ENCODE measurements around the gene CEP112.

The CEP112 gene

DNA sequence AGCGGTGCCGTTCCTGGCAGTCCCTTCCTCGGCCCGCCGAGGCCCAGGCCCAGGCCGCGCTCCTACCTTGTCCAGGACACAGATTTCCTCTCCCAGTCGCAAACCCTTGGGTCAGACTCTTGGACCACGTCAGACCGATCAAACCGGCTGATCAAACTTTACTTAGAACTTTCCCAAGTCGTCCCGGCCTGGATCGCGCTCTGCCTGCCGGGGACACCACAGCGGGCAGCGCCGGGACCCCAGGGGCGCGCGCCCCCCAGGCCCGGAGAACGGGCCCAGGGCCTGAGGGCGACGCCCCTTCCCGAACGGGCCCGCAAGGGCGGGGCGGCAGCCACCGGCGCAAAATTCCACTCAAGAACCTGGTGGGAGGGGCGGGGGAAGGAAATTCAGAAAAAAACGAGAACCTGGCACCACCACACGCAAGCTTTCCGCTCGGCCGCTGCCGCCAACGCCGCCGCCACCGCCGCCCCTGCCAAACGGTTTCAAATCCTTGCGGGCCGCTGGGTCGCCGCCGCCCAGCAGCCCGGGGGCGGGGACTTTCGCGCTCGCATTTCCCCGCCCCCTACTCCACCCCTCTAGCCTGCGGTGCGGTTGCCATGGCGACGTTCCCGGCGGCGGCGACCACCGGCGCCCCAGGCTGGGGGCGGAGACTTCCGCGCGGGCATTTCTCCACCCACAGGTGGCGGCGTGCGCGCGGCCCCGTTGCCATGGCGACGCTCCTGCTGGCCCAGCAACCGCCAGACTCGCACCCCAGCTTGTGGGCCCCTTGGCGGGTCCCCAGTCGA, at the start of gene CEP112:
CEP112 (minus strand) TSS at position 541 of the 785 bp plus-strand sequence.
- in situ Hi-C loops (cut with HindIII; ENCODE audit: low sequenced_read_pairs): no loop called here
- peak; percentile 72 for DNase-seq (ENCODE audit: low read depth, low spot score)
- TF ChIP-seq CTCF (IDR thresholded peaks at IDR 0.05; ENCODE audit: low read depth, low read length): no peak
- H3K4me3 ChIP-seq (ENCODE audit: low read depth, low read length): peak within 1 kb of the TSS; percentile 55

DNA sequence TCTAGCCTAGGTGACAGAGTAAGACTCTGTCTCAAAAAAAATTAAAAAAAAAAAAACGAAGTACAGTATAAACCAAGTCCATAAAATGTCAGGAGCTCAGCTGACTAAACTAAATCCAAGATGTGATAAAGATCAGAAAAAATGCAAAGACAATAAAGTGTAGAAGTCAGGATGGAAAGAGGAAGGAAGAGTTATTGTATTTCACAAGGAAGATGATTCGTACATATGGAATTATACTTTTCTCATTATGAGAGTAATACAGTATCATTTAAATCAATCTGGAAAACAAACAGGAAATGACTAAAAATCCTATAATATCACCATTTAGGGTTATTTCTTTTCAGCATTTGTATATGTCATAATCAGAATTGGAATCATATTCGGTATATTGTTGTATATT, 48.7 kb upstream of the CEP112 start:
- no peak overlapping the region for H3K4me3 ChIP-seq (ENCODE audit: low read depth, low read length)
- in situ Hi-C loops (cut with HindIII; ENCODE audit: low sequenced_read_pairs): no loop called here
- peak; percentile 22 for DNase-seq (ENCODE audit: low read depth, low spot score)
- TF ChIP-seq CTCF (IDR thresholded peaks at IDR 0.05; ENCODE audit: low read depth, low read length): no peak

GRCh38 chr17:66240013-66240412, 48.1 kb upstream of the CEP112 start:
- no peak overlapping the region for H3K4me3 ChIP-seq (ENCODE audit: low read depth, low read length)
- in situ Hi-C loops (cut with HindIII; ENCODE audit: low sequenced_read_pairs): no loop called here
- no peak for DNase-seq (ENCODE audit: low read depth, low spot score)
- no peak for TF ChIP-seq CTCF (IDR thresholded peaks at IDR 0.05; ENCODE audit: low read depth, low read length)

DNA sequence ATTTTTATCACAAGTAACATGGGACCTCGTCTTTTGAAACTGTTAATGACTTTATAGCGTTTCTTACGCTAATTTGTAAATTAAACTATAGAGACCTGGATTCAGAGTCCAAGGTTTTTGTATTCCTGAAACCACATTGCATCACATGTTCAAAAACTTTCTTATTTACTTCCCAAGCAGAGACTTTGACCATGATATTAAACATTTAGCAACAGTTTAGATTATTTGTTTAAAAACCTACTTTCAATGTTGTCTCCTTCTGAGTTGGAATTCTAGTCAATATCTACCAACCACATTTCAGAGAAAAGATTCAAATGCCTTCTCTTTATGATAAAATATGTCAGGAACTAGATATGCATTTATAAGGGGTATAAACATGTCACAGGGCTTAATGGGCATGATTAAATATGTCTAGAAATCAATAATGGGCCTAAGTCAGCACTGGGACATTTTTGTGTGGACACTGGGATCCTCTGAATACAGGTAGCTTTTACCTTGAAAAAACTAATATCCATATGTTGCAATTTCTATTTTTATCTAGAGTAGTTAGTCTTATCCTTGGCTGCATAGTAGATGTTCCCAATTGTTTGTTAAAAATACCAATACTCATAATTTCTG, 43.6 kb upstream of the CEP112 start:
- no peak overlapping the region for H3K4me3 ChIP-seq (ENCODE audit: low read depth, low read length)
- in situ Hi-C loops (cut with HindIII; ENCODE audit: low sequenced_read_pairs): no loop called here
- no peak for DNase-seq (ENCODE audit: low read depth, low spot score)
- TF ChIP-seq CTCF (IDR thresholded peaks at IDR 0.05; ENCODE audit: low read depth, low read length): no peak

DNA sequence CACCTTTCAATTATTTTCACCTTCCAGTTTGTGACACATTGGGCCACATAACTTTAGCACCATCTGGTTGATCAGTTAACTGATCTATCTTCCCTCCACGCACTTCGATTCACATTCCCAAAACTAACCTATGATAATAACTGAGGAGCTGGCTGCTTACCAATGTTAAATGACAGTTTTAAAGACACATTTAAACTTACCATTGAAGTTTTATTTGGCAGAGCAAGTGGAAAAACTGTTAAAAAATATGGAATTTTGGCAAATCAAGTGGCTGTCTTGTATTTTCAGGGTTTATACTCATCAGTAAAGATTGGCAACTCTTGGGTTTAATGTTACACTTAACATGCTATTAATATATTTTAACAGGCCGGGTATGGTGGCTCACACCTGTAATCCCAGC, 42.7 kb upstream of the CEP112 start:
- no peak for DNase-seq (ENCODE audit: low read depth, low spot score)
- H3K4me3 ChIP-seq (ENCODE audit: low read depth, low read length): no peak overlapping the region
- in situ Hi-C loops (cut with HindIII; ENCODE audit: low sequenced_read_pairs): no loop called here
- no peak for TF ChIP-seq CTCF (IDR thresholded peaks at IDR 0.05; ENCODE audit: low read depth, low read length)

DNA sequence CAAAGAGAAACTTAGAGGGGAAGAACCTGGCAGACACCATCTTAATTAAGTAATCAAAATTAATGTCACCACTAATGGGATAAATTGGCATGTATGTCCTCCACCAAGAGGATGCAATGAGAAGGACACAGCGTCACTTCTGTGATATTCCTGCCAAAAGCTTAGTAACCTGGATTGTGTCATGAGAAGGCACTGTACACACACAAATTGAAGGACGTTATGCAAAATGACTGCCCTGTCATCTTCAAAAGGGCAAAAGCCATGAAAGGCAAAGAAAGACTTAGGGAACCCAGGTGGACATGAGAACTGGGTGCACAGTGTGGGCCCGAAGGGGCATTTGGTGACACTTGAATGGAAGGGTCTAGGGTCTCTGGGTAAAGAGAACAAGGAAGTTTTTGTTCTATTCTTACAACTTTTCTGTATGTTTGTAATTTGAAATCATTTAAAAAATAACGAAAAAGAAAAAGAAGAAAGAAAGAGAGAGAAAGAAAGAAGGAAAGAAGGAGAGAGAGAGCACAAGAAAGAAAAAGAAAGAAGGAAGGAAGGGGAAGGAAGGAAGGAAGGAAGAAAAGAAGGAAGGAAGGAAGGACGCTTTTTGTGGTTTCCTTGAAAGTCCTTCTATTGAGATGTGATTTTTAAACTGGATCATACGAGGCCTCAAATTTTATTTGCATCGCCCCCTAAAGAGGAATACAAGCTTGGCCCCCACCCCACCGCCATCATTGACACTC, 41.3 kb upstream of the CEP112 start:
- no peak for TF ChIP-seq CTCF (IDR thresholded peaks at IDR 0.05; ENCODE audit: low read depth, low read length)
- in situ Hi-C loops (cut with HindIII; ENCODE audit: low sequenced_read_pairs): no loop called here
- H3K4me3 ChIP-seq (ENCODE audit: low read depth, low read length): no peak overlapping the region
- DNase-seq (ENCODE audit: low read depth, low spot score): no peak
